ENCODE results near the gene P2RY2. TPM values are rescaled to one million over a fixed set of nuclear protein-coding genes. Genes with fewer than 3 reads are reported as not detected.
"Not testable (repeated sequence)": the region's sequence is repeated elsewhere in the genome, so short reads cannot be mapped to it uniquely, and the experiment has no call there.

P2RY2 gene
- total RNA-seq, 1 donor from 2014 or later, result 2.3 TPM

DNA sequence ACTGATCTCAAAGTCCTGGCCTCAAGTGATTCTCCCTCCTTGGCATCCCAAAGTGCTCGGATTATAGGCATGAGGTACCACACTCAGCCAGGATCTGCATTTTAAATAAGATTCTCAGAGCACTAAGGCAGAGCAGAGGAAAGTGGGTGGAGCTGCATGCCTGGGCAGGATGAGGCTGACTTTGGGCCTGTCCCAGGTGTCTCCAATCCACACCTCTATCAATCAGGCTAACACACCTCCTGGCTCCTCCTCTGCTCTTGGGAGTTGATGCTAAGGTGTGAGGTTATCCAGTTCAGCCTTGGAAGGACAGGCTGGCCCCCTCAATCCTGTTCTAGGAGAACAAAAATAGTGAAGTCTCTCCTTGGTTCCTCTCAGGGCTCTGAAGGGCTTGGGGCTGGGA lies 30.2 kb upstream of the P2RY2 start:
- DNase-seq (ENCODE audit: low read depth, low spot score), result no peak

DNA sequence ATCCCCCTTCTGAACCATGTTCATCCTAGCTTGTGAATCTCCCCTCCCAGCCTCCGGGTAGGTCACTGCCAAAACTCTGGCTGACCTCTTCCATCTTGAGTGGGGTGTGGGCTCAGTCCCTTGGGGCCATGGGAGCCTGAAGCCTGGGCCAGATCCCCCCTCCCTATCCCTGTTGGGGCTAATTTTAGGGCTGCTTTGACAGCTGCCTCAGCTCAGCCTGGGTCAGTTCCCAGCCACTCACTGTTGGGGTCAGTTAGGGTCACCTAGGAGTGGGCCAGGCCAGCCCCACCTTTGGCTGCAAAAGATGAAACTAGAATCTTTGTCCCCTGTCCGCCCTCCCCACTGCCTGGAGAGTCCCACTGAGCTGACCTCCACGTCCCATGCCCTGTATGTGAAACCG lies 29.8 kb upstream of the P2RY2 start:
- DNase-seq (ENCODE audit: low read depth, low spot score), result no peak

DNA sequence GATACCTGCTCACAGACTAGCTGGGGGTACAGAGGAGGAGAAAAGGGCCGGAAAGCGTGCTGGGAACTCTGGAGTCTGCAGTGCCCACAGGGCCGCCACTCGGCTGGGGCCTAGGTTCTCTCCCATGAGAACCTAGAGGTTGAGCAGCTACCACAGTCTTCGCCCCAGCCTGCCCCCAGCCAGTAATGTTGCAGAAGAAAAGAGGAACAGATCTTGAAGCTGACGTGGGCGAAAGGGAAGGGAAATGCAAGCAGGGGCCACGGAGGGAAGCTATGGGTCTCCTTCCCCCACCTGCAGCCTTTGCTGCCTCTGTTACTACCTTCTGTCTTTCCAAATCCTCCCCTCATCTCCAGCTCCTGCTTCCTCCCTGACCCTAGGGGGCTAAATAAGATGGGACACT lies 28.8 kb upstream of the P2RY2 start:
- DNase-seq (ENCODE audit: low read depth, low spot score), result no peak

DNA sequence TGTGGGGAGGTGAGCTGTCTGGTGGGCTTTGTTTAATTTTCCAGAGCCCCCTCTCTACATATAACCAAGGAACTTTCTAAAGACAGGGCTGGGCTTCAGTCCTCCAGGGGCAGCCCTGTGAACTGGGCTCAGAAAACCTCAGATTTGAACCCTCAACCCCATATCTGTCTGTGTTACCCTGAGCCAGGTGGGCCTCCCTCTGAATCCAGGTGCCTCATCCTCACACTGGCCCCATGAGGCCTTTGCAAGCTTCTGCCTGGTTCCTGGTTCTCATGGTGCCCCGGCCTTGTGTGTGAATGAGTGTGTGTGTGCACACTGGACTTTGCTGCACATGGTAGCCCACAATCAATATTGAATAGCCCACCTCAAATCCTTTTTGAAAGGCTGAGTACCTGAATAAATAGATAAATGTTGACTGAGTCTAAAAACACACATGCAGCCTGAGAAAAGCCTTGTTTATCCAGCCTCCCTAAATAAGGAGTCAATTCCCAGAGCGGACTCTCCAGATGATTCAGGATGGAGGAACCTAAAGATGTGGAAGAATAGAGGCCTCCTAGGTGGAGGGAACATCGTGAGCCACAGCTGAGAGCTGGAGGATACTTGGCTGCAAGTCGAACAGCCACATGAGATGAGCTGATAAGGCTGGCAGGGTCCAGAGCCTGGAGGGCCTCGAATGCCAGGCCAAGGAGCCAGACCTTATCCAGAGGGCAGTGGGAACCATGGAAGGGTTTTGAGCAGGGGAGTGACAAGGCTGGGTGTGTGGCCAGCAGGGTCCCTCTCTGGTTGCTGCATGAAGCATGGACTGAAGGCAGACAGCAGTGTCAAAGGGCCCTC lies 28.1 kb upstream of the P2RY2 start:
- DNase-seq (ENCODE audit: low read depth, low spot score), result no peak

DNA sequence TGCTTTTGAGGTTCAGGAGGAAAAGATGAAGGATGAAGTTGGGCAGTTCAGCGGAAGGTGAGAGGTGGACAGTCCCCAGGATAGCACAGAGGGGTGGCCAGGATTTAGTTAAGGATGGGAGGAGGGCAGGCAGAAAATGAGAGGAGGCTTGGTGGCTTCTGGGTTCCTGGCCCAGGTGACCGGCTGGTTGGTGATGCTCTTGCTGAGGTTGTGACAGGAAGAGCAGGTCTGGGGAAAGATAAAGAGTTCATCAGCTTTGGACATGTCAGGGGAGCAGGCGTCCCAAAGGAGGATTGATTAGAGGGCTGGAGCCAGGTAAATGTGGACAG lies 27.6 kb upstream of the P2RY2 start:
- DNase-seq (ENCODE audit: low read depth, low spot score), result no peak

DNA sequence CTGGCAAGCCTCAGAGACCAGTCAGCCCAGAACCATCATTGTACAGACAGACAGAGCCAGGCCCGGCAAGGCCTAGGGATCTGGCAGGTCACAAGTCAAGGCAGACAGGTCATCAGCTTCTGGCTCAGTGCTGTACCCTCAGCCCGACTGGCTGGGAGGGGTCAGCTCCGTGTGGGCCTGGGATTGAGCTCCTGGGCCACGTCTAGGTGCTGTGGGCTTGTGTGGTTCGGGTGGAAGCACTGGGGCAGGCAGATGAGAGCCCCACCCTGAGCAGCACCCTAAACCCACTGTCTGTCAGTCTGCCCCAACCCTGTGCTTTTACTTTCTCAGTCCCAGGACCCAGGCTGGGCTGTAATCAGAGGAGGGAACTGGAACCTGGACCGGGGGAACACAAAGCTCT lies 26.9 kb upstream of the P2RY2 start:
- DNase-seq (ENCODE audit: low read depth, low spot score), result no peak

DNA sequence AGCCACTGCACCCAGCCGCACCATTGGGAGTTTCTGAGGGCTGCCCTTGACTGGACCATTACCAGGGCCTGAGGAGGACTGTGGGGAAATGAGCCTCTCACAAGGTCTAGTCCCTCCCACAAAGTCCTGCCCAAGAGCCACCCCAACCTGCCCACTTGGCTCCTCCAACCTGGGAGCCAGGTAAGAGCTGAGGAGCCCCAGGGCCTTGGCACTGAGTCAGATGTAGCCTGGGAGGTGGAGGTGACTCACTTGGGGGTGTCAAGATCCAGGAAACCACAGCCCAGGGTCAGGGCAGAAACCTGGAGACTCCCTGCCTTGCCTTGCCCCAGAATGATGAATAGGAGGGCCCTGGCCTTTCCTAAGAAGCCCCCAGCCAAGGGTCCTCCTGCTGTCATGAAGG lies 25.8 kb upstream of the P2RY2 start:
- no peak for DNase-seq (ENCODE audit: low read depth, low spot score)

DNA sequence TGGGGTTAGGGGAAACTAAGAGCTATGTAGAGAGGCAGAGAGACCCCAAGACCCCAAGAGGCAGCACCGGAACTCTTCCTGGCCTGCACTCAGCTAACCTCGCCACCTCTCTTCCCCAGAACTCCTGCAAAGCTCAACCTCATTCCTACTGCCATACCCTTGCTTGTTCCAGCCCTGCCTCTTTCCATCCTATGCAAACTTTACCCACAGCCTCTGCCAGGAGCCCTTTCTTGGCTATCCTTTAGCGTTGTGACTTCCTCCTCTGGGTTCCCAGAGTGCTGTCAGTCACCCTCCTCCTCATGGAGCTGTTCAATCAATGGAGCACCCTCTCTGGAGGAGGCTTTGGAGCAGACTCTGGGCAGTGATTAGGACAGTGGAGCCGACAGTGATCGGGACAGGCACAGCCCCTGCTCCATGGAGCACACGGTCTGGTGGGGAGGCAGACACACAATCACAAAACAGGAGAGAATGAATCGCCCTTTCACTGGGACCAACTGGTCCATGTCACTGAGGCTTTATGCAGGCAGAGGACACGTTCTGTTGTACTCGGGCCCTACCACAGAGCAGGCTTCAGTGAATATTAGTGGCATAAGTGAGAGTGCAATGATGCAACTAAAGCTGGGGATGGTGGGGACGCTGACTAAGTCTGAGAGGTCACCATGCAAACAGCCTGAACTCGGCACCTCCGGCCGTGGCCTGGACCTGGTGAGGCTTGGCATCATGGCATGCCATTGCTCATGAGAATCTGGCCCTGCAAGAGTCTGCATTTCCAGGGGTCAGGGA lies 24.6 kb upstream of the P2RY2 start:
- no peak for DNase-seq (ENCODE audit: low read depth, low spot score)

DNA sequence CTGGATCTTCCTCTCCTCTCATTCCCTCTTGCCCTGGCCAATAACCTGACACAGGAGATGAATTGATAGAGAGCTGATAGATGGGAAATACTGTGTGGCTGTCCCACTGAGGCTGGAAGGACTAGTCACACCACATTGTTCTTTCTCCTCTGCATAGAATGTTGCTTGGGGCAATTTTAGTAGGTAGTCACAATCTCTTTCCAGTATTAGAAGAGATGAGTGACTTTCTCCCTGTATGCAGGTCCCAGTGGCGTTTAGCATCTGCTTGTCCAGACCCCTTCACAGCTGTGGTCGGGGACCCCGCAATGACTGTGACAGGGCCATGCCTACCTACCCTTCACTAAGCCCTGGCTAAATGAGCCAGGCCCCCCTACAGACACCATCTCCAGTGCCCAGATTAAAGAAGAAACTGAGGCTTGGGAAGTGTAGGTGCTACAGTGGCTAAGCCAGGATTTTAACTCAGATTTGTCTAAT lies 24.0 kb upstream of the P2RY2 start:
- DNase-seq (ENCODE audit: low read depth, low spot score), result no peak

DNA sequence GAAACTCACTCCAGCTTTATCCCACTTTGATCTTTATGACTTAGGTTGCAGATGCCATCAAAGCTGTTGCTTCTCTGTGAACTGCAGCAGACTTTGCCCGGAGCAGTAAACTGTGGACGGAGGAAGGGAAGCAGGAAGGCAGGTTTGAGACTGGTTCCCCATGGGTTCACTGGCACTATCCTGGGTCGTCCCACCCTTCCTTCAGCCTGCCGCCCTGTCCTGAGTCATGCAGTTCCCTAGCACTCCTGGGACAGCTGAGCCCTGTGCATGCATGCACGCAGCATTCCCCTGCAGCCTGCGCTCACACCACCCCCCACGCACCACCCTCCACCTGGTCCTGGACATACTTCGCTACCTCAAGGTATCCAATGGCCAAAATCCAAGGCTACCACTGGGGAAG lies 23.5 kb upstream of the P2RY2 start:
- no peak for DNase-seq (ENCODE audit: low read depth, low spot score)

DNA sequence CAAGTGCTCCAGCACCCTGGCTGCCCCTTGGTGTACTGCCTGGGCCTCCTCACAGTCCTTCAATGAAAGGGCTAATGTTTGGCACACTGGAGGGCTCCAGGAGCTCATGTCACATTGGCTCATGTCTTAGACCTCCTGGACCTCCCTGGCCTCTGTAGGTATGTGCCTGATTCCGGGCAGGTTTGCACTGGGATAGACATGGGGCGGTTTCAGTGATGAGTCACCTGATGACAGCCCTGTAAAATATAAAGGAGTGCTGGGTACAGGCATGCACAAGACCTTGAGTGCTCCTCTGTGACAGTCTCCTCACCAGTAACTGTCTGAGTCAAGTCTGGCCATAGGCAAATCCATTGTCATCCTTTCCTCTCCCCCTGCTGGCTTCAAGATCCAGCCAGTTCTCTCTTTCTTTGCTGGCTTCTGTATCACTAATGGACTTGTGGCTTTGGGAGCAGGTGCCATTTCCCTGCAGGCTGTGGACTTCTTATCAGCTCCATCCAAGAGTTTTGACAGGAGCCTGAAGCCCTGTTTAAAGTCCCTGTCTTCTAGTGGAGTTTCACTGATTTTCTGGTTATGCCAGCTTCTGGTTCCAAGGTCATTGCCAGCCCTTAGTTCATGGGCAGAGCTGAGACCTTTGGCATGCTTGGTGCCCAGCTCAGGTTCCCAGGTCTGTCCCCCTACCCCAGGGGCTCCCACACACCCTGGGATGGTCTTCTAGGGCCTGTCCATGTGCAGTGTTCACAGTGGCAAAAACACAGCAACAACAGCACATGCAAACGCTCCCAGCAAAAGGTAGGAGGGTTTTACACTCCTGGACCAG lies 22.7 kb upstream of the P2RY2 start:
- no peak for DNase-seq (ENCODE audit: low read depth, low spot score)

DNA sequence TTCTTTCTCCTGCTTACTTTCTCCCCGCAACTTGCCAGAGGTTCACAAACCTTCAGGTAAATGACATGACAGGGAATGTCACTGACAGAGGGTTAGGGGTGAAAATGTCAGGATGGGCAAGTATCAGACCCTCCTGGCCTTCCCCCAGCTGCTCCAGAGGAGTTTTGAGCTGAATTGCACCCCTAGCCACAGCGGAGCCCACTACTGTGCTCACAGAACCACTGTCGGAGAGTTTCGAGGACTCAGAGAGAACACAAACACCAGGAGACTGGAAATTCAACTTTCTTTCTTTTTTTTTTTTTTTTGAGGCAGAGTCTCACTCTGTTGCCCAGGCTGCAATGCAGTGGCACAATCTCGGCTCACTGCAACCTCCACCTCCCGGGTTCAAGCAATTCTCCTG lies 21.5 kb upstream of the P2RY2 start:
- no peak for DNase-seq (ENCODE audit: low read depth, low spot score)

DNA sequence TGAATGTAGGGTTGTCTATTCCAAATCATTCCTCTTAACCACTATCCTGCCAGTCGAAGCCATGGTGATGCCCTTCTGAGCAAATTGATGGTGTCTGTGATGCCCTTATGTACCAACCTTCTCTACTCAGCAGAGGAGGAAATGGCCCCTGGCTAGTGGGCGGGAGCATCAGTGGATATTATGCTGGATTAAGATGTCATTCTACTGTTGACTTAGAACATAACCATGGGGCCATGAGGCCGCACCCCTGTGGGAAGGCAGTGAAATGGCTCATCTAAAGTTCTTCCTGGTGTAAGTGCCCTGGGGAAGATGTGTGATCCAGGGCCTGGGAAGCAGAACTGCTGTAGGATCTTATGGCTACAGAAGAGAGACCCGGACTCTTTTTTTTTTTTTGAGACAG lies 20.7 kb upstream of the P2RY2 start:
- DNase-seq (ENCODE audit: low read depth, low spot score), result no peak

DNA sequence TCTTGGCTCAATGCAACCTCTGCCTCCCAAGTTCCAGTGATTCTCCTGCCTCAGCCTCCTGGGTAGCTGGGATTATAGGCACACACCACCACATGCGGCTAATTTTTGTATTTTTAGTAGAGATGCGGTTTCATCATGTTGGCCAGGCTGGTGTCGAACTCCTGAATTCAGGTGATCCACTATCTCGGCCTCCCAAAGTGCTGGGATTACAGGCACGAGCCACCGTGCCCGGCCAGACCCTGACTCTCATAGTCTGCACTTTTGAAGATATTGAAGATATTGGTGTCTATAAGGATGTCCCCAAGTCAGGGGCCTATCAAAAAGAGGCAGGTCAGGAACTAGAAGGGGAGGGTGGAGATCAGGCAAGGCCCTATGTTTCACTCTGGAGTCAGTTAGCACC lies 20.3 kb upstream of the P2RY2 start:
- DNase-seq (ENCODE audit: low read depth, low spot score), result not testable (repeated sequence)

DNA sequence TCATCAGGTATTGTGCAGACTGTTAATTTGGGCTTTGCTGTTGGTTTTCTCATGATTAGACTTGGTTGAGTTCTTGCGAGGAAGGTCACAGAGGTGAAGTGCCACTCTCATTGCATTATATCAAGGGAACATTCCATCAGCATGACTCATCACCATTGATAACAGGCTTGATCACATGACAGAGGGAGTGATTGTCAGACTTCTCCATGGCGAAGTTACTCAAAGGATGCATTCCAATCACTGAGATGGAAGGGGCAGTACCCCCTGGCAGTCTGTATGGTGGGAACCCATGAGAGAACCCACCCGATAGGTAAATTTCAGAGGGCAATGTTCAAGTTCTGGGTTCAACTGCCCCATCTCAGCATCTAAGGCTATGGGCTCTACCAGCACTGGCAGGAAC lies 19.4 kb upstream of the P2RY2 start:
- peak; percentile 73 for DNase-seq (ENCODE audit: low read depth, low spot score)

DNA sequence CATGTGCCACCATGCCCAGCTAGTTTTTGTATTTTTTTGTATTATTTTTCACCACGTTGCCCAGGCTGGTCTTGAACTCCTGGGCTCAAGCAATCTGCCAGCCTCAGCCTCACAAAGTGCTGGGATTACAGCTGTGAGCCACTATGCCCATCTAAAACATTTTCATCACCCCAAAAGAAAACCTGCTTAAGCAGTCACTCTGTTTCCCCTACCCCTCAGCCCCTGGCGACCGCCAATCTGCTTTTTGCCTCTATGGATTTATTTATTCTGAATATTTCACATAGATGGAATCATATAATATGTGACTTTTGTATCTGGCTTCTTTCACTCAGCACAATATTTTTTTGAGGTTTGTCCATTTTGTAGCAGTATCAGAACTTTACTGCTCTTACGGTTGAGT lies 18.6 kb upstream of the P2RY2 start:
- DNase-seq (ENCODE audit: low read depth, low spot score), result no peak

DNA sequence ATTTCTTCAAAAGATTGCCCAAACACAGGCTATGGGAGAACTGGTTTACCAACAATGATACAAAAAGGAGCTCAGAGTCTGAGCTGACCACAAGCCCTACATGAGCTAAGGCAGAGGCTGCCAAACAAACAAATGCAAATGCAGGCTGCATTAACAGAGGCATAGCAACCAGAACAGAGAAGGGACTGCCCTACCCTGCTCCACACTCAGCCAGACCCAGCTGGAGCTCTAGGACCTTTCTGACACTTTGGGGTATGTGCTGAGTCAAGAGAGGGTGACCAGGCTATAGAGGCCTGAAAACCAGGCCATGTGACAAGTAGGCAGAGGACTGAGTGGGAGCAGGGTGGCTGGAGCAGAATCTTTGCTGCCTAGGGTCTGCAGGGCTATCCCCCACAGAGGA lies 17.8 kb upstream of the P2RY2 start:
- no peak for DNase-seq (ENCODE audit: low read depth, low spot score)

DNA sequence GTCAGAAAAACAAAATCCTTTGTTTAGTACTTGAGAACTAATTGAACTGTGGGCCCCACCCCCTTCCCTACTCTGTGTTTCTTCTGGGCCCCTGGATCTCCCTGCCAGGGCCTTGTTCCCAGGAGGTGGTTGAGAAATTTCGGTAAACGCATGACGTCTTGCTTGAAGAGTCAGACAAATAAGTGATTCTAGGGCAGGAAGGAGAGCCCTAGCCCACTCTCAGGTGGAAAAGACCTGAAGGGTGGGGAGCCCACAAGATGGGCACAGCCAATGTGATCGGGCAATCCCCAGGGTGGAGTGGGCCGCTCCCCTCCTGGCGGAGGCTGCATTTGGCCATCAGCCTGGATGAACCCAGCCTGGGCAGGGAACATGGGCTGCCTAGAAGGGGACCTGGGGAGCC lies 16.8 kb upstream of the P2RY2 start:
- DNase-seq (ENCODE audit: low read depth, low spot score), result no peak

DNA sequence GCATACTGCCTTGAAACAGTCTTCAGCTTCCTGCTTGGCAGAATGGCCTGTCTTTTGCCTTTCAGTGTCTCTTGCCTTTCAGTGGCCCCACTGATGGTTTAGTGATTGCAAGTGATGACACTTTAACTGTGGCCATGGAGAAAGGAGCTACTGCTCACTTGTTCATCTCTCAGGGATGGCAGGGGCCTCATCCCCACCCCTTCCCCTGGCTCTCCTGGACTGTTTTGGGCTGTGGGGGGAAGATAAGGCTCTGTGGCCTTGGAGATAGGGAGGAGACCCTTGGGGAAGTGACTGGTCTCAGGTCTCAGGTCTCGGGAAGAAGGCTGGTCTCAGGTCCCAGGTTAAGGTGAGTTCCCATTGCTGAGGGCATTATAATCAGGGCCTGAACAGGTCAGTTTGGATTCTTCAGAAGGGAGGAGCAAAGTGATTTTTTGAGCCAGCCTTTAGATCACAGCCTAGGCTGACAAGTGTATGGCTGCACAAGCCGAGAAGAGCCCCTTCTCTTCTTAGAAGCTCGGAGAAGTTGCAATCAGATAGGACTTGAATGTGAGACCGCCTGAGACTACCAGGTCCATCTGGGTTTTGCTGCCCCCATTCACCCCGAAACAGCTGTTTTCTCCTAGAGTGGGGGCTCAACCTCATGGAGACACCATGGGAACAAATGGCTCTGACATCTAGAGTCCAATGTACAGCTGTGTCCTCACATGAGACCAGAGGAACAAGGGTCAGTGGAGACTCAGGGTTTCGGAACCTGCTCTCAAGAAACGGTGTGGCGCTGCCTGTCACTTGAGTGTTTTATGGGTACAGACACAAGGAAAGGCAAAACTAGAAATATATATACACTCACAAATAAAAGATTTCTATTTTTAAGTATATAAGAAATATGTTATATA lies 15.9 kb upstream of the P2RY2 start:
- DNase-seq (ENCODE audit: low read depth, low spot score), result no peak

DNA sequence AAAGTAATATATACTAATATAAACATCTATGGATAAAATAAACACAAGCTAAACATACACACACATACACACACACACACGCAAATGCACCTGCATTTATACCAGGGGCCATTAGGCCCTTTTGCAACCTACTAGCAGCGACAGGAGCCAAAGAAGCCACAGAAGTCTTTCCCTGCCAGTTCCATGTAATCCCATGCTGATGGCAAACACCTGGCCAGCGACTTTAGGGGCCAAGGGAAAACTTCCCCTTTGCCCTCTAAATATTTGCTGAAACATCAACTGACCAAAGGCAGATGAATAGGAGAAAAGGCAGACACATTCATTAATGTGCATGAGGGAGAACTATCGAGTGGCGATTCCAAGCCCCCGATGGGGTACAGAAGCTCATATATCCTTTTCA lies 14.8 kb upstream of the P2RY2 start:
- DNase-seq (ENCODE audit: low read depth, low spot score), result no peak

DNA sequence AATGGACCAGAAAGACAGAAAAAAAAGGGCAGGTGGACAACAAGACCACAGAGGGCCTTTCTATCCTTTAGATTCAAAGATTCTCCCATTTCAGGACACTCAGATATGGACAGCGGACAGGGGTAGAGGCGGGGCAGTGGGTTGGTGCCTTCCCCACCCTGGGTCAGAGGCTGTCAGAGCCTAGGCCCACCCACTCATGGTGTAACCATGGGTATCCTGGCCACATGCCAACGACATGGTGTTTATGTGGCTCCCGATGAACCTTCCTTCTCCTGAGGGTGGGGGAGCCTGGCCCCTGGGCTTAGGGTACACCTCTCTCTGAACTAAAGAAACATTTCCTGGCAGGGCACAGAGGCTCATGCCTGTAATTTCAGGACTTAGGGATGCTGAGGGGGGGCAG lies 14.3 kb upstream of the P2RY2 start:
- no peak for DNase-seq (ENCODE audit: low read depth, low spot score)
